Keratinocyte (primary cell): ENCODE results near the gene CYP4F3.

Experiments used
- CTCF ChIP-seq, 3 experiments: IDR thresholded peaks in 1 of 3; conservative IDR thresholded peaks in 1 of 3; optimal IDR thresholded peaks in 1 of 3; 2 replicates in 2 of 3; 3 replicates in 1 of 3; pipeline versions ENCODE3 to v1.5.1; 2011; ENCODE audit warnings: low read length in 3 of 3, mild to moderate bottlenecking in 3 of 3, moderate library complexity in 2 of 3, control low read depth in 1 of 3, inconsistent platforms in 1 of 3; ENCODE audit not compliant: insufficient read depth in 2 of 3; ENCODE audit errors: extremely low read depth in 1 of 3
- EZH2 ChIP-seq: IDR thresholded peaks from one replicate; pipeline ENCODE4 v1.6.1; 2012; ENCODE audit warnings: inconsistent platforms, mild to moderate bottlenecking, low read length, moderate library complexity

DNA sequence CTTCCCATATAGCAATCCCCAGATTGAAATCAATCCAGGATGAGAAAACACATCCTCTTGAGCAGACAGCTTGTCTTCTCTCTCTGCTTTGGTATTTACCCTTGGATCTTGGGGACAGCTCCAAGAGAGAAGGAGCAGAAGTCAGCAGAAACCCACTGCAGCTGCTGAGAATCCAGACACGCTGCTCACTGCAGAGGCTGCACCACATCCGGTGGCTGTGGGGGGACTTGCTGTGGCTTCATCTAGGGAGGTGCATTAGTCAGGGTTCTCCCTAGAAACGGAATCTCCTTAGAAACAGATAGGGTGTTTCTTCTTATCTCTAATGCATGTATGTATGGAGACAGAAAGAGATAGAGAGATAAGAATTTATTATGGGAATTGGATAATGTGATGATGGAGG lies 34.9 kb downstream of the CYP4F3 start:
- TF ChIP-seq CTCF (optimal IDR thresholded peaks at IDR 0.05 in 1 of 3, IDR thresholded peaks at IDR 0.05 in 1 of 3, conservative IDR thresholded peaks at IDR 0.05 in 1 of 3; ENCODE audit: extremely low read depth in 1 of 3, insufficient read depth in 2 of 3, low read length in 3 of 3) (no peak), EZH2 (no peak)
